ENCODE results near the gene GIGYF2. TPM values are rescaled to one million over a fixed set of nuclear protein-coding genes. Genes with fewer than 3 reads are reported as not detected.

Gene GIGYF2
- total RNA-seq, 1 donor = 63.9 TPM

GRCh38 chr2:232890536-232890895 is 193.4 kb downstream of the GIGYF2 start:
- no peak overlapping the region for H3K4me3 ChIP-seq (ENCODE audit: low read depth, low read length)
- DNase-seq (ENCODE audit: low read depth) = no peak
- no peak for TF ChIP-seq CTCF (IDR thresholded peaks at IDR 0.05; ENCODE audit: insufficient read depth, low read depth, low read length)

- DNase-seq (ENCODE audit: low read depth) = no peak
- no peak for TF ChIP-seq CTCF (IDR thresholded peaks at IDR 0.05; ENCODE audit: insufficient read depth, low read depth, low read length)
- no peak overlapping the region for H3K4me3 ChIP-seq (ENCODE audit: low read depth, low read length)
These were observed 193.9 kb downstream of the GIGYF2 start for GRCh38 chr2:232890896-232891601.

- DNase-seq (ENCODE audit: low read depth) = peak; percentile 18
- no peak for TF ChIP-seq CTCF (IDR thresholded peaks at IDR 0.05; ENCODE audit: insufficient read depth, low read depth, low read length)
- no peak overlapping the region for H3K4me3 ChIP-seq (ENCODE audit: low read depth, low read length)
These were observed 194.5 kb downstream of the GIGYF2 start for GRCh38 chr2:232891621-232892071.

GRCh38 chr2:232892221-232892620 is 195.1 kb downstream of the GIGYF2 start:
- TF ChIP-seq CTCF (IDR thresholded peaks at IDR 0.05; ENCODE audit: insufficient read depth, low read depth, low read length) = no peak
- no peak for DNase-seq (ENCODE audit: low read depth)
- H3K4me3 ChIP-seq (ENCODE audit: low read depth, low read length) = no peak overlapping the region

- no peak for DNase-seq (ENCODE audit: low read depth)
- H3K4me3 ChIP-seq (ENCODE audit: low read depth, low read length) = no peak overlapping the region
- TF ChIP-seq CTCF (IDR thresholded peaks at IDR 0.05; ENCODE audit: insufficient read depth, low read depth, low read length) = no peak
These were observed 195.7 kb downstream of the GIGYF2 start for GRCh38 chr2:232892843-232893242.

GRCh38 chr2:232893834-232894233 is 196.7 kb downstream of the GIGYF2 start:
- no peak for DNase-seq (ENCODE audit: low read depth)
- TF ChIP-seq CTCF (IDR thresholded peaks at IDR 0.05; ENCODE audit: insufficient read depth, low read depth, low read length) = no peak
- H3K4me3 ChIP-seq (ENCODE audit: low read depth, low read length) = no peak overlapping the region

- no peak for DNase-seq (ENCODE audit: low read depth)
- H3K4me3 ChIP-seq (ENCODE audit: low read depth, low read length) = no peak overlapping the region
- no peak for TF ChIP-seq CTCF (IDR thresholded peaks at IDR 0.05; ENCODE audit: insufficient read depth, low read depth, low read length)
These were observed 197.1 kb downstream of the GIGYF2 start for GRCh38 chr2:232894251-232894650.

Measured in fibroblast of villous mesenchyme (primary cell).